ENCODE measurements around the gene ARHGAP26.

The ARHGAP26 gene

GRCh38 chr5:143051244-143052058 is 281.3 kb downstream of the ARHGAP26 start:
- DNase-seq: no peak

GRCh38 chr5:143052967-143053682 is 282.9 kb downstream of the ARHGAP26 start:
- DNase-seq: no peak

- no peak for DNase-seq
These were observed 283.6 kb downstream of the ARHGAP26 start for GRCh38 chr5:143053780-143054179.

GRCh38 chr5:143054480-143054941 is 284.3 kb downstream of the ARHGAP26 start:
- DNase-seq: no peak

- DNase-seq: no peak
These were observed 285.6 kb downstream of the ARHGAP26 start for GRCh38 chr5:143055596-143056338.

- DNase-seq: no peak
These were observed 286.1 kb downstream of the ARHGAP26 start for GRCh38 chr5:143056339-143056704.

GRCh38 chr5:143056792-143057579 is 286.8 kb downstream of the ARHGAP26 start:
- DNase-seq: no peak

- no peak for DNase-seq
These were observed 287.4 kb downstream of the ARHGAP26 start for GRCh38 chr5:143057580-143057999.

GRCh38 chr5:143059355-143059754 is 289.2 kb downstream of the ARHGAP26 start:
- no peak for DNase-seq

GRCh38 chr5:143059976-143060765 is 290.0 kb downstream of the ARHGAP26 start:
- no peak for DNase-seq

- no peak for DNase-seq
These were observed 291.2 kb downstream of the ARHGAP26 start for GRCh38 chr5:143061161-143061945.

GRCh38 chr5:143062379-143062778 is 292.2 kb downstream of the ARHGAP26 start:
- no peak for DNase-seq

- DNase-seq: no peak
These were observed 293.2 kb downstream of the ARHGAP26 start for GRCh38 chr5:143063175-143063970.

- DNase-seq: no peak
These were observed 294.1 kb downstream of the ARHGAP26 start for GRCh38 chr5:143064218-143064641.

- DNase-seq: no peak
These were observed 294.5 kb downstream of the ARHGAP26 start for GRCh38 chr5:143064676-143065075.

GRCh38 chr5:143065185-143065965 is 295.2 kb downstream of the ARHGAP26 start:
- DNase-seq: no peak

GRCh38 chr5:143065996-143066522 is 295.9 kb downstream of the ARHGAP26 start:
- no peak for DNase-seq

- DNase-seq: no peak
These were observed 296.5 kb downstream of the ARHGAP26 start for GRCh38 chr5:143066556-143067281.
